Fibroblast of the conjunctiva (primary cell): Measurements from ENCODE around the gene IPMK.
A peak's percentile ranks its signal among the peaks of the same experiment; 100 is the strongest.

Experiments used
- DNase-seq: peaks from one replicate; pipeline ENCODE4 v3.0.0-alpha.2; 2010; ENCODE audit warnings: low read depth

The IPMK gene

GRCh38 chr10:58153751-58154150, 113.9 kb downstream of the IPMK start:
- DNase-seq, result no peak

GRCh38 chr10:58152673-58153263, 114.9 kb downstream of the IPMK start:
- peak; percentile 39 for DNase-seq

DNA sequence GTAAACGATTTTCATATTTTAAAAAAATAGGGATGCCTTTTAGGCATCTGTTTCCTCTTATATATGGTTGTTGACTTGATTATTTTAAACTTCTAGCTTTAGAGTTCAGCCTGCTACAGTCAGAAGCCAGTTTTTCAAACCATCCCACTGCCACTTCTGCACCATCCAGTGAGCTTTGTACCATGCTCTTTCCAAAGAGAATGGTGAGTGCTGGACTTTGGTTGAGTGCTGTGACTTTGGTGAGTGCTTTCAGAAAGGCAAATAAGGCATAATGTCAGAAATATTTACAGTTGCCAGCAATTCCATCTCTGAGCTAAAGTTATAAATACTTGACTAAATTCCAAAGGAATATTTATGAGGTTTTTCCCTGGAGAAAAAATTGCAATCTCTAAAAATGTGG, 117.4 kb downstream of the IPMK start:
- DNase-seq, result no peak

- no peak for DNase-seq
Measured at GRCh38 chr10:58143944-58144343, 123.8 kb downstream of the IPMK start.
